ENCODE measurements around the gene SPATA31A7.
A peak's percentile ranks its signal among the peaks of the same experiment; 100 is the strongest.
"Not testable (repeated sequence)": the region's sequence is repeated elsewhere in the genome, so short reads cannot be mapped to it uniquely, and the experiment has no call there.

Gene SPATA31A7

GRCh38 chr9:61189736-61190135 lies at the start of gene SPATA31A7:
TSS of gene SPATA31A7 (plus strand) at chr9:61190036. CDS start at chr9:61190065, 29 bp downstream.
- DNase-seq, result not testable (repeated sequence)

GRCh38 chr9:61226438-61226837 lies 36.6 kb downstream of the SPATA31A7 start:
- peak; percentile 10 for DNase-seq
